Activated CD4-positive, alpha-beta T cell treated with anti-CD3 and anti-CD28 coated beads, Interleukin-2, amount 10 ng/mL, durations not matched to agents 7 days and 5 days (primary cell): ENCODE data around the gene TPSAB1. TPM values are rescaled to one million over a fixed set of nuclear protein-coding genes. Genes with fewer than 3 reads are reported as not detected.

Experiments
- CTCF ChIA-PET: fragments of 350-600 bp; sonication (Branson Sonifier 250); formaldehyde crosslinking; loops from one replicate; lab custom pipeline; 2021; ENCODE audit warnings: antibody characterized with exemption; lab: Charles Lee
- POLR2A ChIA-PET: fragments of 350-600 bp; sonication (Branson Sonifier 250); formaldehyde crosslinking; loops from one replicate; lab custom pipeline; 2021; ENCODE audit warnings: antibody characterized with exemption; lab: Charles Lee
- DNase-seq: peaks from one replicate; pipeline ENCODE4 v3.0.0-alpha.2; 2020
- H3K27ac Mint-ChIP-seq: one replicate; pipeline ENCODE4 v1.8.0; 2021; ENCODE audit warnings: mild to moderate bottlenecking, moderate library complexity, mixed read lengths
- H3K27me3 Mint-ChIP-seq: one replicate; pipeline ENCODE4 v1.8.0; 2021; ENCODE audit warnings: mixed read lengths
- H3K36me3 Mint-ChIP-seq: one replicate; pipeline ENCODE4 v1.8.0; 2021; ENCODE audit warnings: low read depth, mixed read lengths
- H3K4me1 Mint-ChIP-seq: one replicate; pipeline ENCODE4 v1.8.0; 2021; ENCODE audit warnings: mixed read lengths
- H3K4me3 Mint-ChIP-seq: one replicate; pipeline ENCODE4 v1.8.0; 2021; ENCODE audit warnings: mild to moderate bottlenecking, moderate library complexity, mixed read lengths
- H3K9me3 Mint-ChIP-seq: one replicate; pipeline ENCODE4 v1.8.0; 2021; ENCODE audit warnings: mixed read lengths
- total RNA-seq, 2 experiments: library from RNA; stranded (reverse); gene quantifications; one replicate each; pipeline ENCODE4 v1.2.3, GENCODE V29; 2021

TPSAB1 gene
- total RNA-seq, 2 experiments from 2014 or later, result not detected

- no peak overlapping the region for H3K4me3 Mint-ChIP-seq
- no peaks in the 10 kb centered on the region for H3K36me3 Mint-ChIP-seq
- peaks cover 2% of the 10 kb centered on the region for H3K27me3 Mint-ChIP-seq
- H3K9me3 Mint-ChIP-seq, result no peaks in the 10 kb centered on the region
- POLR2A ChIA-PET, result no interaction called here
- no peak overlapping the region for H3K27ac Mint-ChIP-seq
- CTCF ChIA-PET, result no interaction called here
- no peak for DNase-seq
- no peaks in the 10 kb centered on the region for H3K4me1 Mint-ChIP-seq
Observed at GRCh38 chr16:1273816-1274215, 33.3 kb downstream of the TPSAB1 start.

- Mint-ChIP-seq H3K27me3 (peaks cover 2% of the 10 kb centered on the region), H3K27ac (no peak overlapping the region), H3K9me3 (no peaks in the 10 kb centered on the region), H3K36me3 (no peaks in the 10 kb centered on the region), H3K4me3 (no peak overlapping the region), H3K4me1 (no peaks in the 10 kb centered on the region)
- POLR2A ChIA-PET, result no interaction called here
- DNase-seq, result no peak
- CTCF ChIA-PET, result no interaction called here
Observed at GRCh38 chr16:1274767-1275166, 34.3 kb downstream of the TPSAB1 start.

GRCh38 chr16:1275791-1276579 is 35.5 kb downstream of the TPSAB1 start:
- no peak for DNase-seq
- peaks cover 2% of the 10 kb centered on the region for H3K27me3 Mint-ChIP-seq
- H3K36me3 Mint-ChIP-seq, result no peaks in the 10 kb centered on the region
- no peaks in the 10 kb centered on the region for H3K4me1 Mint-ChIP-seq
- H3K9me3 Mint-ChIP-seq, result no peaks in the 10 kb centered on the region
- no peak overlapping the region for H3K4me3 Mint-ChIP-seq
- POLR2A ChIA-PET, result no interaction called here
- H3K27ac Mint-ChIP-seq, result no peak overlapping the region
- CTCF ChIA-PET, result no interaction called here

- no peaks in the 10 kb centered on the region for H3K9me3 Mint-ChIP-seq
- peaks cover 2% of the 10 kb centered on the region for H3K27me3 Mint-ChIP-seq
- H3K4me3 Mint-ChIP-seq, result no peak overlapping the region
- DNase-seq, result no peak
- no peaks in the 10 kb centered on the region for H3K4me1 Mint-ChIP-seq
- CTCF ChIA-PET, result no interaction called here
- POLR2A ChIA-PET, result no interaction called here
- no peak overlapping the region for H3K27ac Mint-ChIP-seq
- no peaks in the 10 kb centered on the region for H3K36me3 Mint-ChIP-seq
Observed at GRCh38 chr16:1276580-1276878, 36.0 kb downstream of the TPSAB1 start.

- Mint-ChIP-seq H3K4me1 (no peaks in the 10 kb centered on the region), H3K27me3 (peaks cover 2% of the 10 kb centered on the region), H3K36me3 (no peaks in the 10 kb centered on the region), H3K9me3 (no peaks in the 10 kb centered on the region), H3K27ac (no peak overlapping the region), H3K4me3 (no peak overlapping the region)
- no peak for DNase-seq
- ChIA-PET POLR2A (no interaction called here), CTCF (no interaction called here)
Observed at GRCh38 chr16:1277151-1277598, 36.7 kb downstream of the TPSAB1 start.

- Mint-ChIP-seq H3K36me3 (no peaks in the 10 kb centered on the region), H3K9me3 (no peaks in the 10 kb centered on the region), H3K27ac (no peak overlapping the region), H3K4me1 (no peaks in the 10 kb centered on the region), H3K27me3 (peaks cover 2% of the 10 kb centered on the region), H3K4me3 (no peak overlapping the region)
- DNase-seq, result no peak
- CTCF ChIA-PET, result no interaction called here
- POLR2A ChIA-PET, result no interaction called here
Observed at GRCh38 chr16:1277617-1278282, 37.2 kb downstream of the TPSAB1 start.

GRCh38 chr16:1278477-1278876 is 38.0 kb downstream of the TPSAB1 start:
- H3K27me3 Mint-ChIP-seq, result no peaks in the 10 kb centered on the region

GRCh38 chr16:1279081-1279944 is 38.8 kb downstream of the TPSAB1 start:
- no peak for DNase-seq
- Mint-ChIP-seq H3K4me1 (no peaks in the 10 kb centered on the region), H3K27me3 (no peaks in the 10 kb centered on the region), H3K9me3 (no peaks in the 10 kb centered on the region), H3K36me3 (no peaks in the 10 kb centered on the region), H3K27ac (no peak overlapping the region), H3K4me3 (no peak overlapping the region)
- POLR2A ChIA-PET, result no interaction called here
- CTCF ChIA-PET, result no interaction called here

More at GRCh38 chr16:1278477-1278876, 38.0 kb downstream of the TPSAB1 start:
- ChIA-PET CTCF (no interaction called here), POLR2A (no interaction called here)
- Mint-ChIP-seq H3K9me3 (no peaks in the 10 kb centered on the region), H3K4me1 (no peaks in the 10 kb centered on the region), H3K27ac (no peak overlapping the region), H3K36me3 (no peaks in the 10 kb centered on the region), H3K4me3 (no peak overlapping the region)
- no peak for DNase-seq

GRCh38 chr16:1279945-1280589 is 39.6 kb downstream of the TPSAB1 start:
- ChIA-PET POLR2A (no interaction called here), CTCF (no interaction called here)
- Mint-ChIP-seq H3K27me3 (no peaks in the 10 kb centered on the region), H3K27ac (no peak overlapping the region), H3K9me3 (no peaks in the 10 kb centered on the region), H3K4me1 (no peaks in the 10 kb centered on the region), H3K36me3 (no peaks in the 10 kb centered on the region), H3K4me3 (no peak overlapping the region)
- no peak for DNase-seq

GRCh38 chr16:1280783-1281182 is 40.3 kb downstream of the TPSAB1 start:
- no peak overlapping the region for H3K4me3 Mint-ChIP-seq
- no peaks in the 10 kb centered on the region for H3K36me3 Mint-ChIP-seq
- no peaks in the 10 kb centered on the region for H3K4me1 Mint-ChIP-seq
- H3K9me3 Mint-ChIP-seq, result no peaks in the 10 kb centered on the region
- POLR2A ChIA-PET, result no interaction called here
- H3K27me3 Mint-ChIP-seq, result no peaks in the 10 kb centered on the region
- H3K27ac Mint-ChIP-seq, result no peak overlapping the region
- CTCF ChIA-PET, result interaction anchor here (0.6 kb wide), 1 partner anchor 698 kb away, joined by 4 read pairs; no protein-coding TSS in a partner anchor
- no peak for DNase-seq

GRCh38 chr16:1281517-1281916 is 41.0 kb downstream of the TPSAB1 start:
- CTCF ChIA-PET, result interaction anchor here (0.6 to 1.0 kb wide), 2 partner anchors 82 to 699 kb away, joined by 3 to 4 read pairs; no protein-coding TSS in a partner anchor
- no peak overlapping the region for H3K27ac Mint-ChIP-seq
- H3K9me3 Mint-ChIP-seq, result no peaks in the 10 kb centered on the region
- no peaks in the 10 kb centered on the region for H3K27me3 Mint-ChIP-seq
- DNase-seq, result no peak
- H3K4me1 Mint-ChIP-seq, result no peaks in the 10 kb centered on the region
- H3K36me3 Mint-ChIP-seq, result no peaks in the 10 kb centered on the region
- no peak overlapping the region for H3K4me3 Mint-ChIP-seq
- POLR2A ChIA-PET, result no interaction called here

- no peaks in the 10 kb centered on the region for H3K36me3 Mint-ChIP-seq
- H3K4me3 Mint-ChIP-seq, result no peak overlapping the region
- ChIA-PET CTCF (interaction anchor here (1.0 kb wide), 1 partner anchor 81 kb away, joined by 3 read pairs; no protein-coding TSS in a partner anchor), POLR2A (no interaction called here)
- peaks cover under 1% of the 10 kb centered on the region for H3K27me3 Mint-ChIP-seq
- H3K9me3 Mint-ChIP-seq, result no peaks in the 10 kb centered on the region
- DNase-seq, result no peak
- no peaks in the 10 kb centered on the region for H3K4me1 Mint-ChIP-seq
- no peak overlapping the region for H3K27ac Mint-ChIP-seq
Observed at GRCh38 chr16:1282324-1282973, 41.9 kb downstream of the TPSAB1 start.
